ENCODE data around the gene ITSN1.
"Not testable (repeated sequence)": the region's sequence is repeated elsewhere in the genome, so short reads cannot be mapped to it uniquely, and the experiment has no call there.

ITSN1 gene

DNA sequence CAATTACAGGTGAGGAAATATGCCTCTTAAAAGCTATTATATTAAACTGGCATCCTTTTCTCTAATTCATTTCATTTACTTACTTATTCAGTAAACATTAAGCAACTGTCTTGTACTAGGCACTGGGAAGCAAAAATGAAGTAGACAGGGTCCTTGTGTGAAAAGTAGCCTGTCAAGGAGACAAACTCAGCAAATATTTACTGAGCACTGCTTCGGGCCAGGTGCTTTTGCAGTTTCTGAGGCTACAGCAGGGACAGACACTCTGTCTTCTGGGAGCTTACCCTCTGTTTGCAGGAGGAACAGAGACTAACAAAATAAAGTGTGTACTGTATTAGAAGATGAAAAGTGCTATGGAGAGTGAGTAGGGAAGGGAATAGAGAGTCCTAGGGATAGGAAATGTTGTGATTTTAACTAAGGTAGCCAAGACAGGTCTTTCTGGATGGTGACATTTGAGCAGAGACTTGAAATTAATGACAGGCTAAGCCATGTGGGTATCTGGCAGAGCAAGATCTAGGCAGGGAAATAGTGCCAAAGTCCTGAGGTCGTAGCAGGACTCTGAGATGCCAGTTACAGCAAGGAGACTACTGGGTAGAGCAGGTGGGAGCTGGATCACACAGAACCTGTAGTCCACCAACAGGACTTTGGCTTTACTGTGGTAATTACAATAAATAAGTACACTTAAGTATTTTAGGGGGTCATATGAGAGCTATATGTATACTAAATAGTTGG, 133.0 kb downstream of the ITSN1 start:
- DNase-seq: no peak

DNA sequence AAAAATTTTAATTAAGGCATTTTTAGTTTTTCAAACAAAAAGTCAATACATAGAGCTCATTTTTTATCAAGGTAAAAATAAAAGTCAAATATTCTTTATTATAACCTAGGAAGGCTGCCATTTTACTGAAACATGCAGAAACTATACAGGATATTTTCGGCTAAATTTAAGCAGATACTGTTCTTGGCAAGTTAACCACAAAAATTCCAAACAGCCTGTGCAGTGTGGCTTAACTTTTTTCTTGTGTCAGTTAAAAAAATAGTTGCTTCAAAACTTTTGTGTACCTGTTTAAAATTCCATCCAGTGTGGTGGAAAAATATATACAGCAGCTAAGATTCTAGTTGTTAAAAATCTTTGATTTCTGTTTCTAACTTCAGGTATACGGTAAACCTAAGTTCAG, 138.3 kb downstream of the ITSN1 start:
- DNase-seq: no peak

DNA sequence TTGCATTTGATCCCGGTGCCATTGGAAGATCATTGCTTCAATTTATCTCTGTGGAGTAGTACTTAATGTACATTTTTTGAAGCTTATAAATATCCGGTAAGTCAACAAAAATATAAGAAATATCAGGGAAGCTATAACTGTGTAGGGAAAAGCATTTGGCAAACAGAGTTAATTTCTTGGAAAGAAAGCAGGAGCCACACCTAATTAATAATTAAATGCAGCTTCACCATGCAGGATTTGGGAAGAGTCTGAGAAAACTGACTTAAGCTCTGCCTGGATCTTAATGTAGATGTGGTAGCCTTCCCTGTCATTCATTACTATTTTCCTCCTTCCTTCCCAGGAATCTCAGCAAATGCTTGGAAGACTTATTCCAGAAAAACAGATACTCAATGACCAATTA, 138.8 kb downstream of the ITSN1 start:
- no peak for DNase-seq

DNA sequence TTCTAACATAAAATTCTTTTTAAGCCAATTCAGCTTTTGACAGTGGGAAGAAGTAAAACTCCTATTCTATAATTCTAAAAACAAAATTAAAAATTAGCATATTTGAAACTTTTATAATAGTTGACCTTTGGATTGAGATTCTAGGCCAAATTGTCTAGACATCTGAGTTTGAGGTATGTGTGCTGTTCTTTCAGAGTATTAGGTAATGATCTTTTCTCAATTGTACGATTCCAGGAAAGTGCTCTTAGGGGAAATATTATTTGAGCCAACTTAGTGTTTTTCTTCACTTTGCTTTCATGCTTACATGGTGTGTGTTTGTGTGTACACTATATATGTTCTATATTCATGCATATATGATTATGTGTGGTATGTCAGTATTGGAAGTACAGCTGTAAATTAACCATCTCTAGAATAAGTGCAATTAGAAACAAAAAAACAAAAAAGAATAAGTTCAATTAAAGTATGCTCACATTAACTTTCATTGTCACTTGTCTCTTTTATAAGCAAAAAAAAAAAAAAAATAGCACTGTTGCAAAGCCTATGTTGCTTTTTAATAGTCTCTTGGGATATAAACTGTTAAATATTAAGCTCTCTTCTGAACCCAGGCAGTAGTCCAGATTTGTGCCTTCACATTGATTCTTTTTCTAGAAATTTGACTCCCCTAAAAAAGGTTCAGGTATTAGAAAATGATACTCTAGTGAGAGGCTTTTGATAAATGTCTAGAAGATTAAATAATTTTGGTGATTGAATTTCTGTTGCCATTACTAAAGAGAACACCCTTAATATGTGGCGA, 141.1 kb downstream of the ITSN1 start:
- no peak for DNase-seq

DNA sequence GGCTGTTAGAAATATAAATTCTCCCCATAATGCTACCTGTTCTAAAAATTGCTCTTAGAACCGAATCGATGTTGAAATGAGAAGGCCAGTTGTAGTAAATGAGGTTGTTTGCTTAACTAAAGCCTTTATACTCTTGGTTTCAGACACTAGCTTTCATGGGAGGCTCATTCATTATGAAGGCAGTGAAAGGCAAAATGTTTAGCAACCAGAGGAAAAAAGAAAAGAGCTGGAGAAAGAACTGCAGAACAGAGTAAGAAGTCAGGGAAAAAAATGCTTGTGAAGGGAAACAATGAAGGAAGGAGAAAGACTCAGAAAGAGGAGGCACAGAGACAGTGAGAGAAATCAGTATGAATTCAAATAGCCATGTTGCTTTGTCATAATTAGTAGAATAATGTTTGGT, 145.1 kb downstream of the ITSN1 start:
- no peak for DNase-seq

DNA sequence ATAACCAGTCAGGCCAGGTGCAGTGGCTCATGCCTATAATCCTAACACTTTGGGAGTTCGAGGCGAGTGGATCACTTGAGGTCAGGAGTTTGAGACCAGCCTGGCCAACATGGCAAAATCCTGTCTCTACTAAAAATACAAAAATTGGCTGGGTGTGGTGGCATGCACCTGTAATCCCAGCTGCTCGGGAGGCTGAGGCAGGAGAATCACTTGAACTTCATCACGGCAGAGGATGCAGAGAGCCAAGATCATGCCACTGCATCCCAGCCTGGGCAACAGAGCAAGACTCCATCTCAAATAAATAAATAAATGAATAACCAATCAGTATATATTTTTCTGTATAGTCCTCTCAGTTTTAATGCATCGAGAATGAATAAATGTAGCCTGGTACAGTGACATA, 146.1 kb downstream of the ITSN1 start:
- not testable (repeated sequence) for DNase-seq

DNA sequence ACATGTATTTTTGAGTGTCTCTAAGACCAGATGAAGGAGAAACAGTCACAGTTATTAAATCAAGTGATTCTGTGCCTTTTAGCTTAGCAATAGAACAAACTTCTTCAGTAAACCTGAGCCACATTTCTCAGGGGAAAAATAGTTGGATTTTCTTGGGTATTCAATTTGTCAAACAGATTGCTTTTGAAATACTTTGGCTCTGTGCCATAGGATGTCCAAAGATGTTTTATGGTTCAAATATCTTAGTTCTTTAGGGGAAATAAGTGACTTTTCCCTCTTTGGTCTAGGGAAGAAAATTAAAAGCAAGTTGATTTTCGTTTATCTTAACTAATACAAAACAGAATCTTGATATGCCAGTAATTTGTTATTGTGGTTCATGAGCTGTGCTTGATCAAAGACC, 147.4 kb downstream of the ITSN1 start:
- DNase-seq: no peak

DNA sequence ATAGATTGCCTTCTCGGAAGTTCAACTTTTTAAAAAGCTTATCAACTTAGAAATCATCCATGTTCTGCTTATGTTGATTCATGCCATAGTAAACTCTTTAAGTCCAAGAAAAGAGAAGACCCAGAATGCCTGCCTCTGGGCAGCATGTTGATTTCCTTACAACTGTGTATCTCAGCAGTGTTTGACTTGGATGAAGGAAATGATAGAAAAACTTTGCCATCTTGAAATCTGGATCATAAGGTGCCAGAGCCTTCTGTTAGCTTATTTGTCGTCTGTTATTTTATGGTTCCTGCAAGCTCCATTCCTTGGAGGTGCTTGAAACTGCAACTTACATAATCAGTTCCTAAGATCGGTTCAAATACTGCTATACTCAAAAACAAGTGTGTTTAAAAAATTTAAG, 148.8 kb downstream of the ITSN1 start:
- DNase-seq: no peak

DNA sequence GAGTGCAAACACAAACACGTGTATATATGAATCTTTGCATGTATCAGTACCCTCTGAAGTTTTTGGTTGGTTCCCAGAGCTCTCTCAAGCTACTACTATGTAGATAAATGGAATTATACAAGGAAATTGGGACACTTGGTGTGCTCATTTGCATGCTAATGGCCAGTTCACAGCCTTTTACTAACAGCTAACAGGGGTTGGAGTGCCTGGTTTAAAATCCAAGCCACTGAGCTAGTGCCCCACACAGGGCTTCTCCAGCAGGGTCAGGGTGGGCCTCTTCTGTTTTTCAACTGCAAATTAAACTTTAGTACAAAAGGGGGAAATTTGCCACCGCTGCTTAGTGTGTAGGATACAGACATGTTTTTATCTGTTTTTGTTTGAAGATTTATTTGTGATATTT, 152.3 kb downstream of the ITSN1 start:
- no peak for DNase-seq

DNA sequence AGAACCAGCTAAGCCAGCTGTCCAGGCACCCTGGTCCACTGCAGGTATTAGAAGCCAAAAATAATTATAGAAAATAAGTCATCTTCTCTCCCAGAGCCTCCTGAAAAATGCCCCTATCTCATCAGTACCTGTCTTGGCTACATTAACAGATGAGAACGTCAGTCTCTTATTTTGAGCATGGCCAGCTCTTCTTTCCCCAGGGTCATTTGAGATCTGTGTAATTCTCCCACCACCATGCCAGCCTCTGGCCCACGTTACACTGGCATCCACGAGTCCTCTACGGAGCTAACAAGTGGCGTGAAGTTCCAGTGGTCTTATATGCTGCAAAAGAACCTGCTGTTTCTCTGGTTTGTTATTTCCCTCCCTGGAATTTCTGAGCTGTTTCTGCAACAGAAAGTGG, 155.3 kb downstream of the ITSN1 start:
- no peak for DNase-seq

DNA sequence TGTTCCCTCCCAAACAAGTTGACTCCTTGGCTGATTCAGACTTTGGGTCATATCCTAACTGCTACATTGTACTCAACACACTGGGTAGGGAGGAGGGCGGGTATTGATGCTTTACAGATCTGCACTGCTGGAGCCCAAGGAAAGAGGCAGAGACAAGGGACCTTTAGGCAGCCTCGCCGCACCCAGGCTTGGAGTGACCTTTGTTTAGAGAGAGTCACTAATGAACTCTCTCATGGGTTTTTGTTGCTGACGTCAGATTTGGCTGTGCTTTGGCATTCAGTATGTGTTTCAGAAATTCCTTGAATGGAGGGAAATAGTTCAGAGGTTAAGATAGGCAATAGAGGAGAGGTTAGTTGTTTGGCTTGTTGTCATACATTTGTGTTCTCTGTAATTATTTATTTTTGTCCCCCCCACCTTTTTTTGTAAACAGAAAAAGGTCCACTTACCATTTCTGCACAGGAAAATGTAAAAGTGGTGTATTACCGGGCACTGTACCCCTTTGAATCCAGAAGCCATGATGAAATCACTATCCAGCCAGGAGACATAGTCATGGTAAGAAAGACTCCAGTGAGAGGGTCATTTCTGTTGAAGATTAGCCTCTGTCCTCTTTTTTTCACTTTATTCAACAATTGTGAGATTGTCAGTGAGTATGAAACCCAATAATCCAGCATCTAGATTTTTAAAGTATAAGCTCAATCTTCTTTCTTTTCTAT, 157.2 kb downstream of the ITSN1 start:
- no peak for DNase-seq

DNA sequence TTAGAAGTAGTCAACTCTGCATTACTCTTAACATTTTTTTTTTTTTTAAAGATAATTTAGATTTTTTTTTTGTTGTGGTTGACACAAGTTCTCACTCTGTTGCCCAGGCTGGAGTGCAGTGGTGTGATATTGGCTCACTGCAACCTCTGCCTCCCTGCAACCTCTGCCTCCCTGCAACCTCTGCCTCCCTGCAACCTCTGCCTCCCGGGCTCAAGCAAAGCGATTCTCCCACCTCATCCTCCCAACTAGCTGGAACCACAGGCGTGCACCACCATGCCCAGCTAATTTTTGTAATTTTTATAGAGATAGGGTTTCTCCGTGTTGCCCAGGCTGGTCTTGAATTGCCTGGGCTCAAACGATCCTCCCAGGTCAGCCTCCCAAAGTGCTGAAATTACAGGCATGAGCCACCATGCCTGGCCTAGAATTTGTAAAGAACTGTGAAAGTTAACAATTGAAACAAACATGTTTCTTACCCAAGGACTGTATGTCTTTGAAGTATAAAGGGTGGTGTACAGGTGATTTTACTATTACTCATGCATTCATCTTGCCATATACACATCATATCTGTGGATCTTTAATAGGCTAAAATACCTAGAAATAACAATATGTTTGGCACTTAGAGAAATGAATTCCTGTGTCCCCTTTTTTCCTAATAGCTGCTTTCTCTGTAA, 158.6 kb downstream of the ITSN1 start:
- no peak for DNase-seq

DNA sequence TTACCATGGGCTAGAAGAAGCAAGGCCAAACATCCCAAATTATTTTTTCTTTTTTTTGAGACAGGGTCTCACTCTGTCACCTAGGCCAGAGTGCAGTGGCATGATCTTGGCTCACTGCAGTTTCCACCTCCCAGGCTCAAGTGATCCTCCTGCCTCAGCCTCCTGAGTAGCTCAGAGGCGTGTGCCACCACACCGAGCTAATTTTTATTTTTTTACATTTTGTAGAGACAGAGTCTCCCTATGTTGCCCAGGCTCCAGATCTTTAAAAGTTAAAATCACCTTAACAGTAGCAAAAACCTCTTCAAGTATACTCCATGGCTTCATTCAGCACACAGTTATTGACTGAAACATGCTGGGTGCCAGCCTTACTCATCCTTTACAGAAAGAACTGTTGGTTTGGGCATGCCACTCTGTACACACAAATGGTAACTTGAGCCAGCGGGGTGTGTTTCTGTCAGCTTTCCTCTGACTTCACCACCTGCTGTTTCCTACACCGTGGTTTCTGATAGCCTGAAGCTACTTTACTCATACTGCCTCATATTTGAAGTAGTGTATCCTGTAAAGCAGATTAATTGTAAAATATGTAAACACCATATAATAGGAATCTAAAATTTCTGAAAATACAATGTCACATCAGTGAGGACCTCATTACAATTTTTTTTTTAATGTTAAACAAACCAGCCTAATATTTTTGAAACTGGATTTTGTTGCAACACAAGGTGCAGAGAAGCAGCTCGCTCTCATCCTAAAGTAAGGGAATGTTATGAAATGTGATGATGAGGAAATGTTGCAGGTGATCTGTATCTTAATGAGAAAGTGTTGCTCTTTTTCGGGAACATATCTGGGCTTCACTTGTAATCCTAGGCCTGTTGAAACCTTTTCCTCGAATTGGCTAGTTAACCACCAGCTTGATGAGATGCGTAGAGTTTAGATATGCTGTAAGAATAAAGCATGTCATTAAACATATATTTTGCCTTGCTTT, 159.4 kb downstream of the ITSN1 start:
- DNase-seq: no peak

DNA sequence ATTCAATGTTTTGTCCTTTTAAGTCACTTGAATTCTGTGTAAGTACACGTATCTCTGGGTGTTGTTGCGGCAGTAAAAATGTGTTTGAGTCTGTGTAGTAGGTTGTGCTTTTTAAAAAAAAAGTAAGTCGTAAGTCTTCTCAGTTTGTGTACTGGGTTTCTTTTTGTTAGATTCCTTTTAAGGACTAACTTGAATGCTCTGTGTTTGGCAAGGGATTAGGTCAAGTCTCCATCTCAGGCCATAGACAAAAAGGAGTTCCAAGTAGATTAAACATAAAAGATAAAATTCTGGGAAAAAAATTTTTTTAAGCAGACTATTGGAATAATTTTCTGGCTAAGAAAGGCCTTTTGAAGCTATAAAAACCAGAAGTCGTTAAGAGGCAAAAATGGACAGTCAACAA, 160.2 kb downstream of the ITSN1 start:
- DNase-seq: no peak

DNA sequence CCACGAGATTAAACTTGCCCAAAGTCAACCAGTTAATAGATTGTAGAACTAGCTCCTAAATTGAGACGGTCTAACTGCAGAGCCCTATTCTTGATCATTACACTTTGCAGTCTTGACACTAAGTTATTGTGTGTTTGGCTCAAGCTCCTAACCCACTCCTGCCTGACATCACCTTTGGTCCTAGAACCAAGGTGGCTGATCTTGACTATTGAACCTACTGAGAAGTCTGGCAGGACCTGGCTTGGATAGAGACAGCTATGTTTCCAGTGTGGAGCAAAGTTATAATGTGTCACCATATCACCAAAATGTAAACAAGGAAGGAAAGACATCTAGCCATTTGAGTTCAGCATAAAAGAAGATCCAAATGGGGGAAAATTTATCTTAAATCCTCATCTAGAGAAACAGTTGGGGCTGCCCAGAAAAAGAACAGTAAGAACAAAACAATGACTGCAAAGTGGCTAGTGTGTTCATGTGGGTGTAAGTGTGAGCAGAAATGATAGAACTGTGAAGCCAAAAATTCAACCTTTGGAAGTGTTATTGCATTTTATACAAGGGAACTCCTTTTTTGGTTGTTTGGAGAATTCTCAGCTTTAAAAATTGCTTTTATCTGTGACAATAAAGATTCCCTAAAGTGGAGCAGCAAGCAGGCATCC, 166.5 kb downstream of the ITSN1 start:
- DNase-seq: no peak

DNA sequence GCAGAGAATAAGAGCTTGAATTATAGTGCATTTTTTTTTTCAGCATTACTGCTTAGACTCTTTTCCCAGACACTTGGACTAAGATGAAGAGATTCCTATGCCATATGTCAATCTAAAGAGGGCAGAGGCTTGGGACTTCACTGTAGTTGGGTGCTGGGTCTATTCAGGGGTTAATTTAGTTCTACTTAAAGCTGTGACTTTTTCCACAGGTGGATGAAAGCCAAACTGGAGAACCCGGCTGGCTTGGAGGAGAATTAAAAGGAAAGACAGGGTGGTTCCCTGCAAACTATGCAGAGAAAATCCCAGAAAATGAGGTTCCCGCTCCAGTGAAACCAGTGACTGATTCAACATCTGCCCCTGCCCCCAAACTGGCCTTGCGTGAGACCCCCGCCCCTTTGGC, 168.5 kb downstream of the ITSN1 start:
- DNase-seq: no peak

DNA sequence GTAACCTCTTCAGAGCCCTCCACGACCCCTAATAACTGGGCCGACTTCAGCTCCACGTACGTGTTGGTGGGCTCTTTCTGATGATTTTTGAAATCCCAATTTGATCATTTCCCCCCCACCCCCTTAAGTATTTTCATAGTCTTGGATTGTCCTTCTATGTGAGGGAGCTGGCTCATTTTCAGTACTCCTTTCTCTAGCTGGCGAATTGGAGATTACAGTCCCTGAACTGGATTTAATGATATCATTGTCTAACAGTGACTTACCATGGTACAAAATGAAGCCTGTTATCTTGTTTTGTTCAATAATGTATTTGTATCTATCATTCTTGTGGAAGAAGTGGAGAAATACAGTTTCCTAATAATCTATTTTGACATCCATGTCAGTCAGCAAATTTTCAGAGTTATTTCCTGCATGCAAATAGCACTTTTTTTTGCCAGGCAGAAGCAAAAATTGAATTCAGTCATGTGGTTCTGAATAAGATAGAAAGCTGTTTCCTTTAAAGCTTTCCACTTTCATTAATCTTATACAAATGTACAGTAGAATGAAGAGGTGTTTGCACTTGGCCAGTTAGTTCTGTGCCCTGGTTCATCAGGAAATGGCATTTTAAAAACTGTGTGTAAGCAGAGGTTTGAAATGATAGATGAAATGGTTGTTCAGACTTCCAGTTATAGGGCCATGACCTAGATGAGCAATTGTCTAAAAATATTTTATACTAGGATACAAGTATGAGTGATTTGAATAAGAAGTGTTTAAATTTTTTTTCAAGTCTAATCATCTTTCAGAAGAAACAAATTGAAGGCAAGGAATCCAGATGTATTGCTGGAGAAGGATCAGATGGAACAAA, 169.1 kb downstream of the ITSN1 start:
- no peak for DNase-seq

DNA sequence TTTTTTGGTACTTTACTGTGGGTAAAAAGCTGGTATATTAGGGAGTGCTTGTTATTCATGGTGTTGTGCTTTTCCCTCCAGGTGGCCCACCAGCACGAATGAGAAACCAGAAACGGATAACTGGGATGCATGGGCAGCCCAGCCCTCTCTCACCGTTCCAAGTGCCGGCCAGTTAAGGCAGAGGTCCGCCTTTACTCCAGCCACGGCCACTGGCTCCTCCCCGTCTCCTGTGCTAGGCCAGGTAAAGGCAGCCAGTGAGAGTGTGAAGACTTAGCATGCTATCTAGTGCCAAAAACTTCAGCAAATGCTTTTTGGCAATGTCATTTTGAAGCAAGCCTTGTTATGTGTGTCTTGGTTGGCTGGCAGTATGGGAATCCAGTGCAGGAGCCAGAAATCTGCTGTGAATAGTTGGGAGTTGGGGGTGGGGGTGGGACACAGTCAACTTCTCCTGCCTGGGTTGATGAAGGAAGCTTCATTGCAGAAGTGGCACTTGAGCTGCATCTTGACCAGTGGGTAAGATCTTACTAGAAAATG, 171.6 kb downstream of the ITSN1 start:
- DNase-seq: no peak

DNA sequence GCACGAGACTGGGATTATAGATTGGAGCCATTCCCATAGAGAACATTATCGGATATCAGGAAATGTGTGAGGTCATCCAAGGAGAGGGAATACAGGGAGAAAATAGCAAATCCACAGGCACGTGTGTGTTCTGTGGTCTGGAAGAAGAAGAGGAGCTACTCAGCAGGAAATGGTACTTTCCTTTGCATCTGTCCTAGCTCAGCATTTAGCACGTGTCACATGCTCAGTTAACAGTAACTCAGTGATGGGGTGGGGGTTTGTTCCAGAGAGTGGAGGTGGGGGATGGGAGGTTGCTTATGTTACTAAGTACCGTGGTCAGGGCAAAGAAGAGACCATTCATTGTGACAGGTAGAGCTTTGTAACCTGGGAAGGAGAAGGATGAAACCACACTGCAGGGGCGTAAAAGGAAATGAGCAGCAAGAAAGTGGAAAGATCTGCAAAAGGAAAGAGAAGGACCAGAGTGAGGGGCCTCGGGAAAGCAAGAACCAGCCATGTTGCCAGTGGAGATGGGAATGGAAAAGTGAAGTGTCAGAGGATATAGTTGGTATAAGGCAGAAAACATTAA, 172.9 kb downstream of the ITSN1 start:
- no peak for DNase-seq

DNA sequence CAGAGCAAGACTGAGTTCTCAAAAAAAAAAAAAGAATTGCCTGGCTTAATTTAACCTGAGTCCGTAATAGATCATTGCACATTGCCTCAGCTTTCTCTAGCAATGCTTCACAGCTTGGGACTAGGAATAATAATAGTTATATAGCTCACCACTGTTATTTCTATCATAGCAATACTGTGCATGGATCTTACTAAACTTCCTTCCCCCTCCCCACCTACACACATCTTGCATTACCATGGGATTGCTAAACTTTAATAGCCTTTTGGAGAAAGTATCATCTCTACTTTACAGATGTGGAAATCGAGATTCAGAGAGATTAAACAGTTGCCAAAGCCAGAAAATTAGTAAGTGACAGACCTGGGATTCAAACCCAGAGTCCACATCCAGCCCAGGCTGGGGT, 173.9 kb downstream of the ITSN1 start:
- no peak for DNase-seq

Measured in AML-193 (cell line).